Breast epithelium (tissue), 3 donors: ENCODE data around the gene KRTAP12-1.

ENCODE experiments used
- POLR2A ChIP-seq: fragments of 450-650 bp; IDR thresholded peaks from one replicate; pipeline ENCODE4 v1.6.1; 2016; ENCODE audit warnings: antibody characterized with exemption, mild to moderate bottlenecking, moderate library complexity
- TF ChIP-seq, protein P1 (sequence below), 3 donors: fragments of 450-650 bp; IDR thresholded peaks; one replicate each; pipeline ENCODE4 v1.5.1; 2016 to 2017; ENCODE audit warnings: antibody characterized with exemption in 3 of 3, mild to moderate bottlenecking in 3 of 3, moderate library complexity in 3 of 3

DNA sequence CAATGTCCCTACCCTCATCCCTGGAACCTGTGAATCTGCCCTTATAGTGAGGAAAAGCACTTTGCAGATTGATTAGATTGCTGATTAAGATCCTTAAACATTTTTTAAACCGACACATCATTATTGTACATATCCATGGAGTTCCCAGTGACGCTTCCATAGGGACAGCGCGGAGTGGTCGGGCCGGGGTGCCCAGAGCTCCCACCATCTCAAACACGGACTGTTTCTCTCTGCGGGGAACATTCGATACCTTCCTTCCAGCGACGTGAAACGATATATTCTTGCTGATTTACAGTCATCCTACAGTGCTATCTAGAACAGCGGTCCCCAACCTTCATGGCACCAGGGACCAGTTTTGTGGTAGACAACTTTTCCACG lies 19.0 kb upstream of the KRTAP12-1 start:
- TF ChIP-seq, protein P1, sequence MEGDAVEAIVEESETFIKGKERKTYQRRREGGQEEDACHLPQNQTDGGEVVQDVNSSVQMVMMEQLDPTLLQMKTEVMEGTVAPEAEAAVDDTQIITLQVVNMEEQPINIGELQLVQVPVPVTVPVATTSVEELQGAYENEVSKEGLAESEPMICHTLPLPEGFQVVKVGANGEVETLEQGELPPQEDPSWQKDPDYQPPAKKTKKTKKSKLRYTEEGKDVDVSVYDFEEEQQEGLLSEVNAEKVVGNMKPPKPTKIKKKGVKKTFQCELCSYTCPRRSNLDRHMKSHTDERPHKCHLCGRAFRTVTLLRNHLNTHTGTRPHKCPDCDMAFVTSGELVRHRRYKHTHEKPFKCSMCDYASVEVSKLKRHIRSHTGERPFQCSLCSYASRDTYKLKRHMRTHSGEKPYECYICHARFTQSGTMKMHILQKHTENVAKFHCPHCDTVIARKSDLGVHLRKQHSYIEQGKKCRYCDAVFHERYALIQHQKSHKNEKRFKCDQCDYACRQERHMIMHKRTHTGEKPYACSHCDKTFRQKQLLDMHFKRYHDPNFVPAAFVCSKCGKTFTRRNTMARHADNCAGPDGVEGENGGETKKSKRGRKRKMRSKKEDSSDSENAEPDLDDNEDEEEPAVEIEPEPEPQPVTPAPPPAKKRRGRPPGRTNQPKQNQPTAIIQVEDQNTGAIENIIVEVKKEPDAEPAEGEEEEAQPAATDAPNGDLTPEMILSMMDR (IDR thresholded peaks at IDR 0.05), result no peak
- TF ChIP-seq POLR2A, result no peak
